LNCaP clone FGC (cell line): Measurements from ENCODE around the gene NSL1.

Experiments
- DNase-seq: peaks from one replicate; pipeline ENCODE4 v3.0.0-alpha.2; 2011; ENCODE audit warnings: low read depth
- H3K4me3 ChIP-seq: 2 replicates; pipeline ENCODE4 v1.5.1; 2011; ENCODE audit warnings: mild to moderate bottlenecking, low read depth, low read length, control low read depth
- CTCF ChIP-seq: IDR thresholded peaks from 2 replicates; pipeline ENCODE4 v1.5.1; 2012; ENCODE audit warnings: mild to moderate bottlenecking; ENCODE audit not compliant: control insufficient read depth, insufficient read depth; ENCODE audit errors: extremely low read depth

Gene NSL1

DNA sequence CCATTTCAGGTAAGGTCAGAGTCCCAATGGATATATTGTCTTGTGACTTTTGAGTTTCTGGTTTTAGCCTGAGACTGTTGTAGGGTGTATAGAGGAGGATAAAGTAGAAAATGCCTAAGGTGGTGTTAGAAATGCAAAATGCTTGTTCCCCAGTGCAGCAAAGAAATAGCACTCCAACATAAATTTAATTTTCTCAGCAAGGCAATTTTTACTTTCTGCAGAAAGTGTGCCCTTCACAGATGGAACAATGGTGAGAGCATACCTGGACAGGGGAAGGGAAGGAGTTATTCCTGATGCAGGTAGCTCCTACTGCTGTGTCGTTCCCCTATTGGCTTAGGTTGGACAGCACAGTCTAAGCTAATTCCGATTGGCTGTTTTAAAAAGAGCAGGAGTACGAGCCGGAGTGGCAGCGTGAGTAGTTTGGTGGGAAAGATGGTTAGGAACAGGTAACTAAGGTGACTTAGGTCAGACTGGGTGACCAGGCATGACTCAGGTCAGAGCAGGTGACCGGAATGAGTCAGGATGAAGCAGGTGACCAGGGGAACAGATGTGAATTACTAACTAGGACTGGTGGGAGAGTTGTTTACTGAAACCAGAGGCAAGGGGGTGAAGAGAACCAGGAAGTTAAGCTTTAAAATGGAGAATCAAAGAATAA, 34.3 kb upstream of the NSL1 start:
- no peak for DNase-seq
- TF ChIP-seq CTCF = no peak
- H3K4me3 ChIP-seq = no peak overlapping the region

- H3K4me3 ChIP-seq = no peak overlapping the region
- no peak for DNase-seq
- TF ChIP-seq CTCF = no peak
These were observed 32.6 kb upstream of the NSL1 start for GRCh38 chr1:212824201-212824600.

GRCh38 chr1:212822956-212823355, 31.4 kb upstream of the NSL1 start:
- no peak overlapping the region for H3K4me3 ChIP-seq
- TF ChIP-seq CTCF = no peak
- DNase-seq = no peak

GRCh38 chr1:212820969-212821368, 29.4 kb upstream of the NSL1 start:
- no peak overlapping the region for H3K4me3 ChIP-seq
- no peak for DNase-seq
- TF ChIP-seq CTCF = no peak

- no peak for DNase-seq
- TF ChIP-seq CTCF = no peak
- H3K4me3 ChIP-seq = no peak overlapping the region
These were observed 28.1 kb upstream of the NSL1 start for GRCh38 chr1:212819726-212820125.

GRCh38 chr1:212816567-212817278, 25.1 kb upstream of the NSL1 start:
- no peak for TF ChIP-seq CTCF
- no peak overlapping the region for H3K4me3 ChIP-seq
- DNase-seq = no peak
